B cell (primary cell): Measurements from ENCODE around the gene IL13. TPM values are rescaled to one million over a fixed set of nuclear protein-coding genes. Genes with fewer than 3 reads are reported as not detected.

Experiments used
- ATAC-seq: fragments of 200-7000 bp; cut with Tn5 transposase; one replicate; pipeline ENCODE4 v1.10.0; 2021; ENCODE audit warnings: low read depth, mild to moderate bottlenecking, moderate number of reproducible peaks, moderate library complexity
- CTCF ChIA-PET: fragments of 350-600 bp; sonication (Branson Sonifier 250); formaldehyde crosslinking; loops from one replicate; lab custom pipeline; 2021; ENCODE audit warnings: antibody characterized with exemption, inconsistent platforms; lab: Charles Lee
- POLR2A ChIA-PET: fragments of 350-600 bp; sonication (Branson Sonifier 250); formaldehyde crosslinking; loops from one replicate; lab custom pipeline; 2021; ENCODE audit warnings: antibody characterized with exemption; lab: Charles Lee
- DNase-seq: peaks from one replicate; pipeline ENCODE4 v3.0.0; 2013
- H2AFZ ChIP-seq: 2 replicates; pipeline ENCODE4 v1.6.1; 2012; ENCODE audit warnings: mild to moderate bottlenecking, low read depth, low read length; ENCODE audit not compliant: insufficient read depth, poor library complexity, severe bottlenecking
- H3K27ac ChIP-seq, 2 donors: 1 replicate in 1 of 2; 2 replicates in 1 of 2; pipeline ENCODE4 v1.5.1; 2012 to 2013; ENCODE audit warnings: low read length in 2 of 2, mild to moderate bottlenecking in 2 of 2, moderate library complexity in 1 of 2
- H3K27me3 ChIP-seq, 4 experiments: fragments of 200-600 bp in 1 of 4; sonication (generic) in 1 of 4; replicated peaks in 1 of 4; 1 replicate in 2 of 4; 2 replicates in 2 of 4; pipeline versions ENCODE4 v1.6.1 to v1.7.0; 2013 to 2016; ENCODE audit warnings: low read length in 3 of 4, mild to moderate bottlenecking in 2 of 4, mixed read lengths in 1 of 4, moderate library complexity in 1 of 4; ENCODE audit not compliant: insufficient read depth in 4 of 4, control insufficient read depth in 3 of 4; ENCODE audit errors: control extremely low read depth in 1 of 4
- H3K36me3 ChIP-seq, 2 experiments: replicated peaks in 1 of 2; 1 replicate in 1 of 2; 2 replicates in 1 of 2; pipeline versions ENCODE4 v1.6.1 to v1.7.1; 2013; ENCODE audit warnings: low read length in 1 of 2; ENCODE audit not compliant: insufficient read depth in 2 of 2, control insufficient read depth in 1 of 2; ENCODE audit errors: control extremely low read depth in 1 of 2, extremely low read depth in 1 of 2
- H3K4me1 ChIP-seq, 2 donors: fragments of 200-600 bp in 1 of 2; sonication (generic) in 1 of 2; 1 replicate in 1 of 2; 2 replicates in 1 of 2; pipeline versions ENCODE4 v1.5.1 to v1.6.1; 2013 to 2017; ENCODE audit warnings: low read length in 2 of 2; ENCODE audit not compliant: control insufficient read depth in 2 of 2, insufficient read depth in 2 of 2
- H3K4me2 ChIP-seq: replicated peaks from 2 replicates; pipeline ENCODE3; 2012; ENCODE audit warnings: mild to moderate bottlenecking, low read depth, low read length; ENCODE audit not compliant: poor library complexity, severe bottlenecking
- H3K4me3 ChIP-seq, 5 experiments: fragments of 200-600 bp in 1 of 5; sonication (generic) in 1 of 5; 1 replicate in 3 of 5; 2 replicates in 2 of 5; pipeline versions ENCODE4 v1.5.1 to v1.7.0; 2011 to 2016; ENCODE audit warnings: low read length in 4 of 5, mild to moderate bottlenecking in 4 of 5, low read depth in 2 of 5, control low read depth in 1 of 5, moderate library complexity in 1 of 5; ENCODE audit not compliant: insufficient read depth in 1 of 5; ENCODE audit errors: control extremely low read depth in 1 of 5, extremely low read depth in 1 of 5
- H3K79me2 ChIP-seq: fragments of 200-600 bp; sonication (generic); one replicate; pipeline ENCODE4 v1.6.0; 2016; ENCODE audit warnings: low read length; ENCODE audit not compliant: control insufficient read depth, insufficient read depth
- H3K9ac ChIP-seq: fragments of 200-600 bp; sonication (generic); 2 replicates; pipeline ENCODE4 v1.6.1; 2017; ENCODE audit warnings: mild to moderate bottlenecking, low read length, moderate library complexity
- H3K9me3 ChIP-seq, 3 donors: one replicate each; pipeline versions ENCODE4 v1.6.1 to v1.7.1; 2013; ENCODE audit warnings: low read length in 2 of 3; ENCODE audit not compliant: control insufficient read depth in 2 of 3, insufficient read depth in 1 of 3; ENCODE audit errors: control extremely low read depth in 1 of 3
- H4K20me1 ChIP-seq: 2 replicates; pipeline ENCODE4 v1.6.0; 2012; ENCODE audit warnings: mild to moderate bottlenecking, low read length; ENCODE audit not compliant: insufficient read depth, control insufficient read depth, poor library complexity, severe bottlenecking
- H3K27ac Mint-ChIP-seq: one replicate; pipeline ENCODE4 v1.8.0; 2021; ENCODE audit warnings: mixed read lengths
- H3K27me3 Mint-ChIP-seq: one replicate; pipeline ENCODE4 v1.8.0; 2021; ENCODE audit warnings: mixed read lengths
- H3K4me1 Mint-ChIP-seq: one replicate; pipeline ENCODE4 v1.8.0; 2021; ENCODE audit warnings: mixed read lengths
- H3K4me3 Mint-ChIP-seq: one replicate; pipeline ENCODE4 v1.8.0; 2021; ENCODE audit warnings: mixed read lengths
- H3K9me3 Mint-ChIP-seq: one replicate; pipeline ENCODE4 v1.8.0; 2022; ENCODE audit warnings: mixed read lengths; ENCODE audit not compliant: insufficient read depth
- EZH2 ChIP-seq: IDR thresholded peaks from 2 replicates; pipeline ENCODE4 v1.6.1; 2012; ENCODE audit warnings: borderline replicate concordance, low read depth, mild to moderate bottlenecking, moderate library complexity, low read length; ENCODE audit not compliant: insufficient read depth, poor library complexity, severe bottlenecking
- WGBS: methylation state at CpG from one replicate; pipeline ENCODE4 v1.1.5; 2013; ENCODE audit warnings: missing lambda C conversion rate; ENCODE audit not compliant: insufficient coverage; 5-methylcytosine and 5-hydroxymethylcytosine counted together
- intact Hi-C: fragments of 100-400 bp; cut with micrococcal nuclease; formaldehyde crosslinking; loops from one replicate; pipeline ENCODE4 v1.10.0; 2022
- polyA minus RNA-seq: library from RNA; depleted of rRNA, polyadenylated mRNA; stranded (reverse); fragments of >200 nt; gene quantifications from 2 replicates; pipeline ENCODE4 v1.2.3, GENCODE V29; 2012
- polyA plus RNA-seq: library from polyadenylated mRNA; depleted of rRNA; stranded (reverse); fragments of >200 nt; gene quantifications from 2 replicates; pipeline ENCODE4 v1.2.3, GENCODE V29; 2012
- total RNA-seq, 2 donors: library from RNA; stranded (reverse); fragments of 120-200 nt in 1 of 2; gene quantifications; 1 replicate in 1 of 2; 2 replicates in 1 of 2; pipeline versions ENCODE4 v1.2.3 to v1.2.4, GENCODE V29; 2013 to 2022
- TF ChIP-seq, protein P1 (sequence below): fragments of 200-600 bp; IDR thresholded peaks from one replicate; pipeline ENCODE4 v1.8.0; 2022; ENCODE audit warnings: antibody characterized with exemption, mild to moderate bottlenecking

Gene IL13
- total RNA-seq (0.42 TPM in 1 of 2 replicates, not detected in the other), polyA plus RNA-seq (0.14 and 0.45 TPM in 2 replicates), polyA minus RNA-seq (0.26 and 0.57 TPM in 2 replicates)
- total RNA-seq (2013): 0.07 TPM

GRCh38 chr5:132657676-132658380 is at the start of gene IL13:
Gene IL13 (plus strand): TSS chr5:132658173. CDS start chr5:132658187, 14 bp downstream.
- ChIA-PET POLR2A (no interaction called here), CTCF (no interaction called here)
- Histone ChIP-seq H3K4me1 (peaks cover 15 to 20% of the 10 kb centered on the region in 2 donors), H4K20me1 (no peaks in the 10 kb centered on the region), H3K27ac (no peak within 1 kb of the TSS), H3K36me3 (no peaks in the 10 kb centered on the region), H3K4me2 (no peak within 1 kb of the TSS), H3K79me2 (no peaks in the 10 kb centered on the region), H2AFZ (no peak within 1 kb of the TSS), H3K9me3 (peaks cover 0 to 8% (median 0%) of the 10 kb centered on the region in 3 donors), H3K4me3 (no peak within 1 kb of the TSS), H3K9ac (no peak within 1 kb of the TSS), H3K27me3 (peaks cover 0 to 37% (median 14%) of the 10 kb centered on the region in 4 experiments)
- Mint-ChIP-seq H3K27ac (no peak within 1 kb of the TSS), H3K9me3 (no peaks in the 10 kb centered on the region), H3K4me1 (peaks cover 24% of the 10 kb centered on the region), H3K27me3 (peaks cover 34% of the 10 kb centered on the region), H3K4me3 (no peak within 1 kb of the TSS)
- no peak for TF ChIP-seq EZH2
- ATAC-seq (no peak), DNase-seq (no peak)
- WGBS: over 99% methylated on average over 10 of the region's 12 CpGs
- intact Hi-C loops: no loop called here

- TF ChIP-seq EZH2: no peak
- TF ChIP-seq, protein P1, sequence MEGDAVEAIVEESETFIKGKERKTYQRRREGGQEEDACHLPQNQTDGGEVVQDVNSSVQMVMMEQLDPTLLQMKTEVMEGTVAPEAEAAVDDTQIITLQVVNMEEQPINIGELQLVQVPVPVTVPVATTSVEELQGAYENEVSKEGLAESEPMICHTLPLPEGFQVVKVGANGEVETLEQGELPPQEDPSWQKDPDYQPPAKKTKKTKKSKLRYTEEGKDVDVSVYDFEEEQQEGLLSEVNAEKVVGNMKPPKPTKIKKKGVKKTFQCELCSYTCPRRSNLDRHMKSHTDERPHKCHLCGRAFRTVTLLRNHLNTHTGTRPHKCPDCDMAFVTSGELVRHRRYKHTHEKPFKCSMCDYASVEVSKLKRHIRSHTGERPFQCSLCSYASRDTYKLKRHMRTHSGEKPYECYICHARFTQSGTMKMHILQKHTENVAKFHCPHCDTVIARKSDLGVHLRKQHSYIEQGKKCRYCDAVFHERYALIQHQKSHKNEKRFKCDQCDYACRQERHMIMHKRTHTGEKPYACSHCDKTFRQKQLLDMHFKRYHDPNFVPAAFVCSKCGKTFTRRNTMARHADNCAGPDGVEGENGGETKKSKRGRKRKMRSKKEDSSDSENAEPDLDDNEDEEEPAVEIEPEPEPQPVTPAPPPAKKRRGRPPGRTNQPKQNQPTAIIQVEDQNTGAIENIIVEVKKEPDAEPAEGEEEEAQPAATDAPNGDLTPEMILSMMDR: no peak
- Histone ChIP-seq H3K36me3 (peaks cover 8 to 53% of the 10 kb centered on the region in 2 experiments), H3K9ac (no peak overlapping the region), H3K79me2 (no peaks in the 10 kb centered on the region), H3K4me1 (no peaks in the 10 kb centered on the region), H3K9me3 (peaks cover 0 to 2% (median 0%) of the 10 kb centered on the region in 3 donors), H3K27me3 (no peaks in the 10 kb centered on the region), H3K4me3 (no peak overlapping the region), H3K4me2 (no peak overlapping the region), H3K27ac (no peak overlapping the region), H2AFZ (no peak overlapping the region), H4K20me1 (no peaks in the 10 kb centered on the region)
- Mint-ChIP-seq H3K27ac (no peak overlapping the region), H3K4me1 (no peaks in the 10 kb centered on the region), H3K9me3 (peaks cover 2% of the 10 kb centered on the region), H3K27me3 (no peaks in the 10 kb centered on the region), H3K4me3 (no peak overlapping the region)
- DNase-seq: no peak
- POLR2A ChIA-PET: no interaction called here
- WGBS: no CpG with 5 or more reads among the region's 2 CpGs
- CTCF ChIA-PET: no interaction called here
- intact Hi-C loops: no loop called here
- no peak for ATAC-seq
These were observed 46.0 kb upstream of the IL13 start for GRCh38 chr5:132611965-132612364.
